Measurements from ENCODE around the gene NCOR2. TPM values are rescaled to one million over a fixed set of nuclear protein-coding genes. Genes with fewer than 3 reads are reported as not detected.

Gene NCOR2
- total RNA-seq, 6 experiments from 2014 or later = 38.1 to 87.5 (median 45.0) TPM

- H3K4me1 ChIP-seq = no peaks in the 10 kb centered on the region
- peaks cover 0 to 7% (median 0%) of the 10 kb centered on the region in 4 donors for H3K9me3 ChIP-seq
- H3K4me3 ChIP-seq = no peak overlapping the region
- TF ChIP-seq POLR2A (IDR thresholded peaks at IDR 0.05) (no peak), CTCF (IDR thresholded peaks at IDR 0.05) (no peak)
- 69% methylated on average over 15 of the region's 15 CpGs for WGBS (ENCODE audit: insufficient coverage, low coverage, low lambda C conversion rate, missing lambda C conversion rate)
- H3K36me3 ChIP-seq = no peaks in the 10 kb centered on the region
- intact Hi-C loops (cut with DNase I) = no loop called here
- no peak overlapping the region for H3K27ac ChIP-seq
- no peak for ATAC-seq
- H3K27me3 ChIP-seq = no peaks in the 10 kb centered on the region
- DNase-seq = peak in 1 of 3 donors; percentile 4
Measured at GRCh38 chr12:124581307-124582107, 14.1 kb upstream of the NCOR2 start.

GRCh38 chr12:124579921-124580517, 12.6 kb upstream of the NCOR2 start:
- TF ChIP-seq CTCF (IDR thresholded peaks at IDR 0.05) (no peak), POLR2A (IDR thresholded peaks at IDR 0.05) (no peak)
- WGBS (ENCODE audit: insufficient coverage, low coverage, low lambda C conversion rate, missing lambda C conversion rate) = 88% methylated on average over 4 of the region's 5 CpGs
- no peak overlapping the region for H3K4me3 ChIP-seq
- no peak overlapping the region for H3K27ac ChIP-seq
- ATAC-seq = no peak
- no peaks in the 10 kb centered on the region for H3K36me3 ChIP-seq
- intact Hi-C loops (cut with DNase I) = loop anchor here (10.0 kb wide), 2 partner anchors 95 to 185 kb away; no protein-coding TSS in a partner anchor
- no peaks in the 10 kb centered on the region for H3K27me3 ChIP-seq
- DNase-seq = no peak
- no peaks in the 10 kb centered on the region for H3K4me1 ChIP-seq
- H3K9me3 ChIP-seq = peaks cover 0 to 7% (median 0%) of the 10 kb centered on the region in 4 donors

- H3K36me3 ChIP-seq = no peaks in the 10 kb centered on the region
- intact Hi-C loops (cut with DNase I) = loop anchor here (10.0 kb wide), 2 partner anchors 96 to 186 kb away; no protein-coding TSS in a partner anchor
- 80% methylated on average over 3 of the region's 3 CpGs for WGBS (ENCODE audit: insufficient coverage, low coverage, low lambda C conversion rate, missing lambda C conversion rate)
- H3K27me3 ChIP-seq = no peaks in the 10 kb centered on the region
- H3K4me3 ChIP-seq = no peak overlapping the region
- no peak for DNase-seq
- H3K27ac ChIP-seq = no peak overlapping the region
- no peak for ATAC-seq
- H3K9me3 ChIP-seq = peaks cover 0 to 7% (median 0%) of the 10 kb centered on the region in 4 donors
- TF ChIP-seq POLR2A (IDR thresholded peaks at IDR 0.05) = no peak
- TF ChIP-seq CTCF (IDR thresholded peaks at IDR 0.05) = no peak
- no peaks in the 10 kb centered on the region for H3K4me1 ChIP-seq
Measured at GRCh38 chr12:124578854-124579253, 11.4 kb upstream of the NCOR2 start.

GRCh38 chr12:124578445-124578844, 11.0 kb upstream of the NCOR2 start:
- intact Hi-C loops (cut with DNase I) = loop anchor here (10.0 kb wide), 2 partner anchors 96 to 186 kb away; no protein-coding TSS in a partner anchor
- no peaks in the 10 kb centered on the region for H3K4me1 ChIP-seq
- H3K9me3 ChIP-seq = peaks cover 0 to 7% (median 0%) of the 10 kb centered on the region in 4 donors
- no peak for TF ChIP-seq POLR2A (IDR thresholded peaks at IDR 0.05)
- TF ChIP-seq CTCF (IDR thresholded peaks at IDR 0.05) = no peak
- ATAC-seq = no peak
- no peaks in the 10 kb centered on the region for H3K36me3 ChIP-seq
- 86% methylated on average over 5 of the region's 8 CpGs for WGBS (ENCODE audit: insufficient coverage, low coverage, low lambda C conversion rate, missing lambda C conversion rate)
- no peak for DNase-seq
- no peaks in the 10 kb centered on the region for H3K27me3 ChIP-seq
- no peak overlapping the region for H3K4me3 ChIP-seq
- no peak overlapping the region for H3K27ac ChIP-seq

Measured in right lobe of liver (tissue), 6 donors.